Body of pancreas (tissue), 4 donors: ENCODE data around the gene SLC66A1. TPM values are rescaled to one million over a fixed set of nuclear protein-coding genes. Genes with fewer than 3 reads are reported as not detected.

ENCODE experiments used
- ATAC-seq: fragments of 150-250 bp; one replicate; pipeline ENCODE4 v1.9.1; 2016
- DNase-seq, 4 donors: peaks; one replicate each; pipeline ENCODE4 v3.0.0-alpha.2; 2019
- H3K27ac ChIP-seq, 4 donors: fragments of 200-600 bp; sonication (generic); 1 replicate in 3 of 4; 2 replicates in 1 of 4; pipeline versions ENCODE4 v1.5.1 to v1.6.1; 2016 to 2019; ENCODE audit warnings: mild to moderate bottlenecking in 1 of 4, mixed read lengths in 1 of 4, moderate library complexity in 1 of 4
- H3K27me3 ChIP-seq, 2 donors: fragments of 200-600 bp; sonication (generic); one replicate each; pipeline ENCODE4 v1.6.0; 2016; ENCODE audit warnings: mild to moderate bottlenecking in 1 of 2
- H3K36me3 ChIP-seq, 2 donors: fragments of 200-600 bp; sonication (generic); replicated peaks in 1 of 2; 2 replicates each; pipeline ENCODE4 v1.5.1; 2016; ENCODE audit warnings: low read depth in 2 of 2; ENCODE audit not compliant: insufficient read depth in 1 of 2
- H3K4me1 ChIP-seq: fragments of 200-600 bp; sonication (generic); one replicate; pipeline ENCODE4 v1.6.0; 2016
- H3K4me3 ChIP-seq, 2 donors: fragments of 200-600 bp; sonication (generic); 1 replicate in 1 of 2; 2 replicates in 1 of 2; pipeline ENCODE4 v1.5.1; 2016 to 2019
- H3K9me3 ChIP-seq, 3 donors: fragments of 200-600 bp; sonication (generic); 1 replicate in 2 of 3; 2 replicates in 1 of 3; pipeline ENCODE4 v1.5.1; 2016
- CTCF ChIP-seq, 7 experiments: fragments of 450-650 bp in 4 of 7; fragments of 200-600 bp in 3 of 7; sonication (generic) in 3 of 7; IDR thresholded peaks; one replicate each; pipeline ENCODE4 v1.5.1; 2016 to 2019; ENCODE audit warnings: antibody characterized with exemption in 7 of 7
- POLR2A ChIP-seq, 3 donors: fragments of 450-650 bp; IDR thresholded peaks; one replicate each; pipeline ENCODE4 v1.6.1; 2016; ENCODE audit warnings: antibody characterized with exemption in 3 of 3, mild to moderate bottlenecking in 2 of 3
- WGBS, 2 donors: methylation state at CpG; one replicate each; pipeline ENCODE4 v1.1.5; 2017; 5-methylcytosine and 5-hydroxymethylcytosine counted together
- intact Hi-C: fragments of 100-400 bp; cut with DNase I; formaldehyde crosslinking; loops from one replicate; pipeline ENCODE4 v1.15.1; 2023
- total RNA-seq, 2 donors: library from RNA; depleted of rRNA; stranded (reverse); fragments of >200 nt; gene quantifications; one replicate each; pipeline ENCODE4 v1.1.0, GENCODE V29; 2016

The SLC66A1 gene
- total RNA-seq, 2 donors from 2014 or later = 9.6 to 23.4 TPM

- Histone ChIP-seq H3K36me3 (peaks cover 0 to 6% of the 10 kb centered on the region in 2 donors), H3K27ac (no peak overlapping the region), H3K4me3 (no peak overlapping the region), H3K9me3 (no peaks in the 10 kb centered on the region), H3K27me3 (no peaks in the 10 kb centered on the region), H3K4me1 (no peaks in the 10 kb centered on the region)
- ATAC-seq (peak; percentile 8), DNase-seq (no peak)
- TF ChIP-seq POLR2A (IDR thresholded peaks at IDR 0.05) (no peak), CTCF (IDR thresholded peaks at IDR 0.05) (no peak)
- intact Hi-C loops = no loop called here
- 88 to 94% methylated on average over 12 of the region's 12 CpGs for WGBS, 2 donors
These were observed 20.7 kb downstream of the SLC66A1 start for GRCh38 chr1:19332832-19333231.

GRCh38 chr1:19333587-19334354 is 21.6 kb downstream of the SLC66A1 start:
- TF ChIP-seq CTCF (IDR thresholded peaks at IDR 0.05) (no peak), POLR2A (IDR thresholded peaks at IDR 0.05) (no peak)
- H3K27ac ChIP-seq = no peak overlapping the region
- H3K36me3 ChIP-seq = peaks cover 0 to 2% of the 10 kb centered on the region in 2 donors
- DNase-seq (no peak), ATAC-seq (no peak)
- WGBS, 2 donors = 73 to 90% methylated on average over 8 to 9 of the region's 9 CpGs
- no peaks in the 10 kb centered on the region for H3K4me1 ChIP-seq
- H3K4me3 ChIP-seq = no peak overlapping the region
- H3K9me3 ChIP-seq = no peaks in the 10 kb centered on the region
- no peaks in the 10 kb centered on the region for H3K27me3 ChIP-seq
- intact Hi-C loops = no loop called here

GRCh38 chr1:19336543-19336942 is 24.4 kb downstream of the SLC66A1 start:
- intact Hi-C loops = no loop called here
- WGBS, 2 donors = 89 to 95% methylated on average over 6 to 7 of the region's 7 CpGs

GRCh38 chr1:19337289-19337688 is 25.2 kb downstream of the SLC66A1 start:
- Histone ChIP-seq H3K36me3 (no peaks in the 10 kb centered on the region), H3K27ac (no peak overlapping the region), H3K9me3 (no peaks in the 10 kb centered on the region), H3K27me3 (no peaks in the 10 kb centered on the region), H3K4me3 (no peak overlapping the region), H3K4me1 (no peaks in the 10 kb centered on the region)
- ATAC-seq (no peak), DNase-seq (no peak)
- WGBS, 2 donors = 95 to 98% methylated on average over 4 of the region's 4 CpGs
- intact Hi-C loops = no loop called here
- TF ChIP-seq CTCF (IDR thresholded peaks at IDR 0.05) (no peak), POLR2A (IDR thresholded peaks at IDR 0.05) (no peak)

More at GRCh38 chr1:19336543-19336942, 24.4 kb downstream of the SLC66A1 start:
- Histone ChIP-seq H3K4me1 (no peaks in the 10 kb centered on the region), H3K36me3 (no peaks in the 10 kb centered on the region), H3K27me3 (no peaks in the 10 kb centered on the region), H3K27ac (no peak overlapping the region), H3K9me3 (no peaks in the 10 kb centered on the region), H3K4me3 (no peak overlapping the region)
- TF ChIP-seq POLR2A (IDR thresholded peaks at IDR 0.05) (no peak), CTCF (IDR thresholded peaks at IDR 0.05) (no peak)
- DNase-seq (no peak), ATAC-seq (no peak)

GRCh38 chr1:19338323-19338762 is 26.2 kb downstream of the SLC66A1 start:
- intact Hi-C loops = no loop called here

More at GRCh38 chr1:19338323-19338762, 26.2 kb downstream of the SLC66A1 start:
- WGBS, 2 donors = 80 to 82% methylated on average over 22 to 27 of the region's 27 CpGs
- Histone ChIP-seq H3K27ac (no peak overlapping the region), H3K36me3 (peaks cover 0 to 4% of the 10 kb centered on the region in 2 donors), H3K9me3 (no peaks in the 10 kb centered on the region), H3K27me3 (no peaks in the 10 kb centered on the region), H3K4me1 (no peaks in the 10 kb centered on the region), H3K4me3 (no peak overlapping the region)
- peak; percentile 33 to 67 (median 46) for DNase-seq
- ATAC-seq = no peak
- TF ChIP-seq CTCF (IDR thresholded peaks at IDR 0.05) = peak in 3 of 7 experiments; percentile 25 to 53 (median 45)
- no peak for TF ChIP-seq POLR2A (IDR thresholded peaks at IDR 0.05)
